BLaER1 treated with 17β-estradiol and CSF1 and Interleukin-3, amounts not matched to agents 10 nM and 100 nM (cell line): ENCODE results near the gene BTK.

Experiments used
- H3K27ac ChIP-seq, 11 experiments: shearing (Covaris generic); formaldehyde crosslinking; 2 replicates each; pipeline ENCODE4 v1.8.1; 2022
- H3K27me3 ChIP-seq, 11 experiments: shearing (Covaris generic); formaldehyde crosslinking; 2 replicates each; pipeline ENCODE4 v1.8.1; 2022
- H3K36me3 ChIP-seq, 11 experiments: shearing (Covaris generic); formaldehyde crosslinking; 2 replicates each; pipeline ENCODE4 v1.8.1; 2022
- H3K4me1 ChIP-seq, 10 experiments: shearing (Covaris generic); formaldehyde crosslinking; 2 replicates each; pipeline ENCODE4 v1.8.1; 2022
- H3K4me2 ChIP-seq, 11 experiments: shearing (Covaris generic); formaldehyde crosslinking; 2 replicates each; pipeline ENCODE4 v1.8.1; 2022
- H3K4me3 ChIP-seq, 10 experiments: shearing (Covaris generic); formaldehyde crosslinking; 2 replicates each; pipeline ENCODE4 v1.8.1; 2022
- H3K9ac ChIP-seq, 11 experiments: shearing (Covaris generic); formaldehyde crosslinking; 2 replicates each; pipeline ENCODE4 v1.8.1; 2022
- H3K9me3 ChIP-seq, 11 experiments: shearing (Covaris generic); formaldehyde crosslinking; replicated peaks in 1 of 11; 2 replicates each; pipeline ENCODE4 v1.8.1; 2022
- H4K20me1 ChIP-seq, 11 experiments: shearing (Covaris generic); formaldehyde crosslinking; 2 replicates each; pipeline ENCODE4 v1.8.1; 2022
- Cebpa-rat ChIP-seq, 11 experiments: shearing (Covaris generic); IDR thresholded peaks; 2 replicates each; pipeline ENCODE4 v1.8.1; 2022

The BTK gene

DNA sequence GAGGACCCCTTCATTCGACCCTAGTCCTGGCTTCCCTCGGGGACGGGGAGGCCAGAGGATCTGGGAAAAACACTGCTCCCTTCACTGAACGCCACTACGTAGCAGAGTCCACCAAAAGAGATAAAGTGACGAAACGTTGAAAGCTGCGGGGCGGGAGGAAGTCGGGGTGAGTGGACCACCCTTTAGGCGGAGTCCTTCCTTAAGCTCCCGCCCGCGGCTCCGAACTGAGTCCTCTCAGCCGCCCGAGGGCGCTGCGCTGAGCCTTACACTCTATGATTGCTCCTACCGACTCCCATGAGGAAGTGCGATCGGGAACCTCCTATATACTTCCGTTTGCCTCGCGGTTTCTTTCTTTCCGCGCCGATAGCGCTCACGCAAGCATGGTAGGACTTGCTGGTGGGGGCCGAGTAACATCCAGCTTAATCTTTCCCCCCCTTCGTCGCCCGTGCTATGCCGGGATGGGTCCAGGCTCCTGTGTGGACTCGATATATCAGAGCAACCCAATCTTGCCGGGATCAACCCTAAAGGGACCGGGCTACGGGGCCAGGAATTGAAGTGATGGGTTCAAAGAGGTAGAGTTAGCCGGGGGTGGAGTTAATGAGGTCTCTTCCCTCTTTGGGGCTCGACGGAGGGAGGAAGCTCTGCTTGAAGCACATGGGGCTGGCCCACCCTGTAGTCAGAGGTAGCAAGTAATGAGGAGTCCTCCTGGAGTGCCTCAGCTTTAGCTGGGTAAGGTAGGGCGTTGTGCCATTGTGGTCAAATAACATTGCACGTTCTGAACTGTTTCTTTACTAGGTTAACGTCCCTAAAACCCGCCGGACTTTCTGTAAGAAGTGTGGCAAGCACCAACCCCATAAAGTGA is 4.9 kb upstream of the BTK start, which contains the start of gene RPL36A:
RPL36A (plus strand) TSS at position 348 of the 862 bp plus-strand sequence; CDS start at position 381, 33 bp downstream.
- no peaks in the 10 kb centered on the region for H3K27me3 ChIP-seq
- peaks cover 36 to 54% (median 45%) of the 10 kb centered on the region in 10 experiments for H3K4me1 ChIP-seq
- TF ChIP-seq Cebpa-rat (IDR thresholded peaks at IDR 0.05), result no peak
- H3K9me3 ChIP-seq, result peaks cover 0 to 7% (median 0%) of the 10 kb centered on the region in 11 experiments; a peak in 3 of 22 replicates
- H3K27ac ChIP-seq, result peak within 1 kb of the TSS; percentile 63 to 95 (median 91); a peak in 21 of 22 replicates
- peak within 1 kb of the TSS; percentile 69 to 84 (median 77) for H3K4me2 ChIP-seq
- peak within 1 kb of the TSS; percentile 56 to 73 (median 68) for H3K4me3 ChIP-seq
- peak within 1 kb of the TSS; percentile 78 to 95 (median 90) for H3K9ac ChIP-seq
- peaks cover 9 to 35% (median 26%) of the 10 kb centered on the region in 11 experiments; a peak in 20 of 22 replicates for H3K36me3 ChIP-seq
- peaks cover 0 to 20% (median 0%) of the 10 kb centered on the region in 11 experiments; a peak in 5 of 22 replicates for H4K20me1 ChIP-seq

GRCh38 chrX:101388604-101389003 is 2.6 kb upstream of the BTK start:
- H3K4me3 ChIP-seq, result no peak overlapping the region
- H3K27ac ChIP-seq, result no peak overlapping the region
- H3K9me3 ChIP-seq, result peaks cover 0 to 7% (median 0%) of the 10 kb centered on the region in 11 experiments; a peak in 3 of 22 replicates
- no peak for TF ChIP-seq Cebpa-rat (IDR thresholded peaks at IDR 0.05)
- peaks cover 0 to 1% (median 0%) of the 10 kb centered on the region in 11 experiments; a peak in 1 of 22 replicates for H4K20me1 ChIP-seq
- no peak overlapping the region for H3K4me2 ChIP-seq
- H3K9ac ChIP-seq, result no peak overlapping the region
- H3K27me3 ChIP-seq, result no peaks in the 10 kb centered on the region
- peaks cover 6 to 23% (median 19%) of the 10 kb centered on the region in 11 experiments; a peak in 18 of 22 replicates for H3K36me3 ChIP-seq
- peaks cover 44 to 61% (median 54%) of the 10 kb centered on the region in 10 experiments for H3K4me1 ChIP-seq

- Histone ChIP-seq H3K27ac (peak overlapping the region; percentile 54 to 89 (median 81); a peak in 21 of 22 replicates), H3K9me3 (peaks cover 0 to 7% (median 0%) of the 10 kb centered on the region in 11 experiments; a peak in 3 of 22 replicates), H3K9ac (peak overlapping the region; percentile 66 to 87 (median 83); a peak in 21 of 22 replicates), H3K36me3 (peaks cover 0 to 17% (median under 1%) of the 10 kb centered on the region in 11 experiments; a peak in 8 of 22 replicates), H4K20me1 (peaks cover 0 to 10% (median 0%) of the 10 kb centered on the region in 11 experiments; a peak in 3 of 22 replicates), H3K27me3 (no peaks in the 10 kb centered on the region), H3K4me1 (peaks cover 49 to 61% (median 54%) of the 10 kb centered on the region in 10 experiments), H3K4me2 (peak overlapping the region; percentile 75 to 92 (median 89)), H3K4me3 (peak overlapping the region; percentile 52 to 74 (median 66); a peak in 19 of 20 replicates)
- TF ChIP-seq Cebpa-rat (IDR thresholded peaks at IDR 0.05), result no peak
These were observed 523 bp upstream of the BTK start for GRCh38 chrX:101386542-101386885.

DNA sequence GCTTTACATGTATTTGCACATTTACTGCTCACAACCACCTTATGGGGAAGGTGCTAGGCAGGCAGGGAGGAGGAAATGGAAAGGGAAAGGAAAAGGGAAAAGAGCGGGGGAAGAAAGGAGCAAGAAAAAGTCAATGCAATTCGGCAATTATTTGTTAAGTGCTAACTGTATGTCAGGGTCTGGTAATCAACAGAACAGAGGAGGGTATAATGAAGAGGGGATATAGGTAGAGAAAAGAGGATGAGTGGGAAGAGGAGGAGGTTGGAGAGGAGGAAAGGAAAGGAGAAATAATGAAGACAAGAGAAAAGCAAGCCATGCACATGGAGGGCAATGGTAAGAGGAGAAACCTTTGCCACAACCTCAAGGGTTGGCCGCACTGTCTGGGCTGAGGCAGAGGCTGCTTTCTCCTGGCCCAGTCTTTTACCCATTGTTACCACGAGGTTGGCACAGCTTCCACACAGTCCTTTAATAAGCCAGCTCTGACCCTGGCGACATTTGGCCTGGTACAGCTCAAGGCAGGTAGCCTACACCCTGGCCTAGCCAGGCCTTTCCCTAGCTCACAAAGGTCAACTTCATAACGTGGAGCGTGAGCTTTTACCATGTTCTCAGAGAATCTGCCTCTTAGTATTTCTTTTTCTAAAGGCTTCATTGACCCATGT is 836 bp downstream of the BTK start:
- Histone ChIP-seq H3K4me3 (peak overlapping the region; percentile 52 to 74 (median 66)), H3K27ac (peak overlapping the region; percentile 60 to 89 (median 81))
- no peak for TF ChIP-seq Cebpa-rat (IDR thresholded peaks at IDR 0.05)

DNA sequence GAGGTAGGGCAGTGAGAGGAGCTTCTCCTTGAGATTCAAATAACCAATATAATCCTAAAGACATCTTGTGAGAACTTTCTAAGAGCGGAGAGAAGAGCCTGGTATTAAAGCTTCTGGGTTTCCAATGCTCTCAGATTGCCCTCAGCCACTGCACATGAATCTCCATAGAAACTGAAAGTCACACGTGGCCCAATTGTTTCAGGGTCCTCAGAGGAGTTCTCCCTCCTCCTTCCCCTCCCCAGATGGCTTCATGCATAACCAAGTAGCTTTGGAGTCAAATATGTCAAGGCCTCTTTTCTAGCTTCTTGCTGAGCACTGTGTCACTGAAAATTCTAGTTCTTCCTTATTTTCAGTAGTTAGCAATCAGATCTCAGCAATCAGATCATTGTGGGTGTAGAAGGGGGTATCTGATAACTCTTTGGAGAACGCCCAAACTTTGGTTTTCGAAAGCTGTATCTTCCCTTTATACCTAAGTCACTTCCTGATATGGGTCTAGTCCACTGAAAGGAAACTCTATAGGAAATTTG is 2.2 kb downstream of the BTK start:
- Histone ChIP-seq H4K20me1 (peaks cover 0 to 10% (median 0%) of the 10 kb centered on the region in 11 experiments; a peak in 3 of 22 replicates), H3K27ac (peak overlapping the region; percentile 6 to 89 (median 81); a peak in 20 of 22 replicates), H3K9me3 (peaks cover 0 to 5% (median 0%) of the 10 kb centered on the region in 11 experiments; a peak in 1 of 22 replicates), H3K36me3 (peaks cover 0 to 40% (median 11%) of the 10 kb centered on the region in 11 experiments; a peak in 12 of 22 replicates), H3K9ac (peak overlapping the region; percentile 47 to 87 (median 83); a peak in 21 of 22 replicates), H3K4me1 (peaks cover 48 to 64% (median 56%) of the 10 kb centered on the region in 10 experiments), H3K27me3 (no peaks in the 10 kb centered on the region), H3K4me3 (peak overlapping the region; percentile 52 to 74 (median 66); a peak in 19 of 20 replicates), H3K4me2 (peak overlapping the region; percentile 75 to 92 (median 89))
- TF ChIP-seq Cebpa-rat (IDR thresholded peaks at IDR 0.05), result no peak

More for the DNA sequence above, 836 bp downstream of the BTK start:
- Histone ChIP-seq H3K27me3 (no peaks in the 10 kb centered on the region), H3K4me2 (peak overlapping the region; percentile 75 to 92 (median 89)), H3K36me3 (peaks cover 0 to 26% (median under 1%) of the 10 kb centered on the region in 11 experiments; a peak in 8 of 22 replicates), H3K9me3 (no peaks in the 10 kb centered on the region), H3K4me1 (peaks cover 49 to 60% (median 51%) of the 10 kb centered on the region in 10 experiments), H4K20me1 (peaks cover 0 to 10% (median 0%) of the 10 kb centered on the region in 11 experiments; a peak in 3 of 22 replicates), H3K9ac (peak overlapping the region; percentile 78 to 87 (median 83))

- peak overlapping the region in 5 of 11 experiments; percentile 6 to 31 (median 12); a peak in 8 of 22 replicates for H3K27ac ChIP-seq
- peaks cover 0 to 6% (median 0%) of the 10 kb centered on the region in 11 experiments; a peak in 4 of 22 replicates for H4K20me1 ChIP-seq
- H3K36me3 ChIP-seq, result peaks cover 29 to 84% (median 44%) of the 10 kb centered on the region in 11 experiments
- H3K9me3 ChIP-seq, result peaks cover 0 to 5% (median 0%) of the 10 kb centered on the region in 11 experiments; a peak in 4 of 22 replicates
- peak overlapping the region; percentile 18 to 73 (median 54) for H3K4me2 ChIP-seq
- no peak for TF ChIP-seq Cebpa-rat (IDR thresholded peaks at IDR 0.05)
- H3K4me3 ChIP-seq, result no peak overlapping the region
- H3K4me1 ChIP-seq, result peaks cover 25 to 66% (median 56%) of the 10 kb centered on the region in 10 experiments
- no peak overlapping the region for H3K9ac ChIP-seq
- H3K27me3 ChIP-seq, result no peaks in the 10 kb centered on the region
These were observed 8.4 kb downstream of the BTK start for GRCh38 chrX:101377547-101377946.

DNA sequence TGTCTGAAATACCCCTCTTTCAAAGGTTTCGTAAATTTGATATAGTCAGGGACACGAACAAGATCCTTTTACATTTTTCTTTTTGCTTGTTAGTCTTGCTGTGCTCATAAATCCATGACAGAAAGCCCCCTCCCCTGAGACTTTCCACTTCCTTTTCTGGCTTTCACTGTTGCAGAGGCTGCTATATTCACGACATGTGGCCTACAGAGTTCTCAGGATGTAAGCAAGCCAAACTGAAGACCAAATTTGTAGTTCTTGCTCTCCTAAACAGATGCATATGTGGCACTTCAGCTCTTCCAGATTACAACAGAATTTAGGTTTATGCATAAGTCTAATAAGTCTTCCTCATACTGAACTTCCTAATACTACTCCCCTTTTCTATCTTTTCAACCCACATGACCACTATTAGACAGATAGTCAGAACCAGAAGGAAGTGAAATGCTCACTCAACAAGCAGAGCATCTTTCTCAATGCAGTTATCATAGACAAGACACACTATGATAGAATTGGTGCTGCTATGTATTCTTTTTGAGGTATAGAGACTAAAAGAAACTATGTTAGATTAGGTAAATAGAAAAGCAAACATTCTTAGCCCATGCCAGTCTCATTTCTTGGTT is 15.0 kb downstream of the BTK start:
- peaks cover 0 to 6% (median 0%) of the 10 kb centered on the region in 11 experiments; a peak in 2 of 22 replicates for H4K20me1 ChIP-seq
- peak overlapping the region; percentile 61 to 89 (median 81) for H3K4me2 ChIP-seq
- no peaks in the 10 kb centered on the region for H3K27me3 ChIP-seq
- peaks cover 49 to 84% (median 57%) of the 10 kb centered on the region in 11 experiments for H3K36me3 ChIP-seq
- peaks cover 32 to 74% (median 66%) of the 10 kb centered on the region in 10 experiments for H3K4me1 ChIP-seq
- H3K4me3 ChIP-seq, result peak overlapping the region in 7 of 10 experiments; percentile 3 to 47 (median 35); a peak in 7 of 20 replicates
- H3K27ac ChIP-seq, result peak overlapping the region in 10 of 11 experiments; percentile 23 to 87 (median 72); a peak in 19 of 22 replicates
- peak in 2 of 11 experiments; percentile 57 to 75; a peak in 3 of 22 replicates for TF ChIP-seq Cebpa-rat (IDR thresholded peaks at IDR 0.05)
- H3K9ac ChIP-seq, result peak overlapping the region in 9 of 11 experiments; percentile 1 to 75 (median 52); a peak in 15 of 22 replicates
- H3K9me3 ChIP-seq, result peaks cover 0 to 4% (median 0%) of the 10 kb centered on the region in 11 experiments; a peak in 5 of 22 replicates
